ENCODE data around the gene HTD2. TPM values are rescaled to one million over a fixed set of nuclear protein-coding genes. Genes with fewer than 3 reads are reported as not detected.

Gene HTD2
- total RNA-seq, 2 experiments from 2014 or later: 6.3 to 8.5 TPM

- ChIA-PET POLR2A (no interaction called here), CTCF (interaction anchor here (0.6 to 2.8 kb wide), 2 partner anchors 105 to 110 kb away, joined by 3 to 30 read pairs; no protein-coding TSS in a partner anchor)
- Mint-ChIP-seq H3K4me3 (no peak overlapping the region), H3K36me3 (ENCODE audit: low read depth) (no peaks in the 10 kb centered on the region), H3K9me3 (no peaks in the 10 kb centered on the region), H3K4me1 (no peaks in the 10 kb centered on the region), H3K27ac (no peak overlapping the region), H3K27me3 (peaks cover 22% of the 10 kb centered on the region)
- no peak for DNase-seq
Measured at GRCh38 chr3:58299075-58299474, 7.2 kb upstream of the HTD2 start.

GRCh38 chr3:58299839-58300516, 6.3 kb upstream of the HTD2 start:
- no peaks in the 10 kb centered on the region for H3K9me3 Mint-ChIP-seq
- no peak overlapping the region for H3K27ac Mint-ChIP-seq
- ChIA-PET CTCF (interaction anchor here (0.6 to 2.8 kb wide), 3 partner anchors 14 to 111 kb away, joined by 3 to 30 read pairs (median 3); no protein-coding TSS in a partner anchor), POLR2A (no interaction called here)
- peaks cover 22% of the 10 kb centered on the region for H3K27me3 Mint-ChIP-seq
- no peak overlapping the region for H3K4me3 Mint-ChIP-seq
- H3K4me1 Mint-ChIP-seq: peaks cover under 1% of the 10 kb centered on the region
- no peaks in the 10 kb centered on the region for H3K36me3 Mint-ChIP-seq (ENCODE audit: low read depth)
- DNase-seq: no peak

- peak; percentile 47 for DNase-seq
- Mint-ChIP-seq H3K36me3 (ENCODE audit: low read depth) (peaks cover 35% of the 10 kb centered on the region), H3K27me3 (no peaks in the 10 kb centered on the region), H3K27ac (peak overlapping the region; percentile 98), H3K9me3 (no peaks in the 10 kb centered on the region), H3K4me3 (peak overlapping the region; percentile 94), H3K4me1 (peaks cover 37% of the 10 kb centered on the region)
- ChIA-PET POLR2A (interaction anchor here (0.7 to 2.9 kb wide), 8 partner anchors 9 to 751 kb away, joined by 3 to 25 read pairs (median 7); partner anchors contain the start of gene PXK), CTCF (interaction anchor here (0.6 to 4.7 kb wide), 32 partner anchors 9 to 323 kb away, joined by 3 to 50 read pairs (median 13); partner anchors contain the start of genes ABHD6, KCTD6 and PXK)
Measured at GRCh38 chr3:58307639-58308215, 1.4 kb downstream of the HTD2 start.

- DNase-seq: no peak
- POLR2A ChIA-PET: interaction anchor here (1.2 kb wide), 1 partner anchor 103 kb away, joined by 3 read pairs; no protein-coding TSS in a partner anchor
- Mint-ChIP-seq H3K9me3 (no peaks in the 10 kb centered on the region), H3K27ac (peak overlapping the region; percentile 29), H3K27me3 (no peaks in the 10 kb centered on the region), H3K4me3 (no peak overlapping the region), H3K4me1 (peaks cover 37% of the 10 kb centered on the region), H3K36me3 (ENCODE audit: low read depth) (peaks cover 41% of the 10 kb centered on the region)
- CTCF ChIA-PET: interaction anchor here (0.9 to 4.7 kb wide), 10 partner anchors 8 to 322 kb away, joined by 3 to 50 read pairs (median 26); partner anchors contain the start of genes KCTD6 and PXK
Measured at GRCh38 chr3:58308728-58309127, 2.4 kb downstream of the HTD2 start.

- peaks cover 49% of the 10 kb centered on the region for H3K36me3 Mint-ChIP-seq (ENCODE audit: low read depth)
- no peak overlapping the region for H3K27ac Mint-ChIP-seq
- POLR2A ChIA-PET: interaction anchor here (1.1 to 1.2 kb wide), 2 partner anchors 10 to 11 kb away, joined by 4 to 7 read pairs; partner anchors contain the start of genes HTD2 and RPP14
- no peaks in the 10 kb centered on the region for H3K27me3 Mint-ChIP-seq
- CTCF ChIA-PET: interaction anchor here (1.4 to 5.4 kb wide), 3 partner anchors 10 to 98 kb away, joined by 5 to 49 read pairs (median 10); partner anchors contain the start of genes HTD2 and RPP14
- no peak overlapping the region for H3K4me3 Mint-ChIP-seq
- no peaks in the 10 kb centered on the region for H3K9me3 Mint-ChIP-seq
- no peak for DNase-seq
- H3K4me1 Mint-ChIP-seq: no peaks in the 10 kb centered on the region
Measured at GRCh38 chr3:58317811-58318210, 11.5 kb downstream of the HTD2 start.

- Mint-ChIP-seq H3K4me3 (no peak overlapping the region), H3K4me1 (peaks cover 29% of the 10 kb centered on the region), H3K27ac (no peak overlapping the region), H3K9me3 (no peaks in the 10 kb centered on the region), H3K27me3 (no peaks in the 10 kb centered on the region), H3K36me3 (ENCODE audit: low read depth) (peaks cover 25% of the 10 kb centered on the region)
- DNase-seq: no peak
- CTCF ChIA-PET: interaction anchor here (0.6 to 3.3 kb wide), 7 partner anchors 14 to 203 kb away, joined by 3 to 35 read pairs (median 4); partner anchors contain the start of genes HTD2 and RPP14
- POLR2A ChIA-PET: interaction anchor here (0.5 to 1.4 kb wide), 3 partner anchors 15 to 191 kb away, joined by 3 to 4 read pairs (median 3); partner anchors contain the start of genes HTD2 and RPP14
Measured at GRCh38 chr3:58321791-58322190, 15.5 kb downstream of the HTD2 start.

GRCh38 chr3:58322793-58323192, 16.5 kb downstream of the HTD2 start:
- no peak for DNase-seq
- Mint-ChIP-seq H3K27ac (no peak overlapping the region), H3K9me3 (no peaks in the 10 kb centered on the region), H3K36me3 (ENCODE audit: low read depth) (peaks cover 18% of the 10 kb centered on the region), H3K4me3 (no peak overlapping the region), H3K4me1 (peaks cover 29% of the 10 kb centered on the region), H3K27me3 (no peaks in the 10 kb centered on the region)
- ChIA-PET CTCF (interaction anchor here (2.4 to 3.3 kb wide), 3 partner anchors 13 to 93 kb away, joined by 14 to 35 read pairs (median 14); partner anchors contain the start of genes HTD2 and RPP14), POLR2A (interaction anchor here (1.2 kb wide), 1 partner anchor 16 kb away, joined by 4 read pairs; the partner anchor contains the start of genes HTD2 and RPP14)

GRCh38 chr3:58323529-58324390, 17.4 kb downstream of the HTD2 start:
- H3K36me3 Mint-ChIP-seq (ENCODE audit: low read depth): peaks cover 11% of the 10 kb centered on the region
- no peak overlapping the region for H3K4me3 Mint-ChIP-seq
- ChIA-PET POLR2A (interaction anchor here (1.0 to 2.1 kb wide), 2 partner anchors 9 to 17 kb away, joined by 3 to 9 read pairs; partner anchors contain the start of genes HTD2 and RPP14), CTCF (interaction anchor here (1.0 to 3.3 kb wide), 3 partner anchors 11 to 92 kb away, joined by 3 to 35 read pairs (median 6); partner anchors contain the start of genes HTD2 and RPP14)
- peak overlapping the region; percentile 51 for H3K27ac Mint-ChIP-seq
- no peaks in the 10 kb centered on the region for H3K9me3 Mint-ChIP-seq
- H3K4me1 Mint-ChIP-seq: peaks cover 29% of the 10 kb centered on the region
- no peak for DNase-seq
- H3K27me3 Mint-ChIP-seq: no peaks in the 10 kb centered on the region

GRCh38 chr3:58324391-58325390, 18.4 kb downstream of the HTD2 start:
- no peak for DNase-seq
- POLR2A ChIA-PET: interaction anchor here (1.0 to 2.1 kb wide), 4 partner anchors 8 to 147 kb away, joined by 3 to 9 read pairs (median 3); partner anchors contain the start of genes HTD2 and RPP14
- no peak overlapping the region for H3K4me3 Mint-ChIP-seq

GRCh38 chr3:58325525-58325992, 19.2 kb downstream of the HTD2 start:
- POLR2A ChIA-PET: interaction anchor here (1.1 to 2.1 kb wide), 5 partner anchors 11 to 147 kb away, joined by 3 to 9 read pairs (median 3); partner anchors contain the start of genes HTD2 and RPP14
- Mint-ChIP-seq H3K27ac (no peak overlapping the region), H3K36me3 (ENCODE audit: low read depth) (peaks cover 3% of the 10 kb centered on the region), H3K9me3 (no peaks in the 10 kb centered on the region), H3K27me3 (no peaks in the 10 kb centered on the region), H3K4me1 (peaks cover 29% of the 10 kb centered on the region), H3K4me3 (no peak overlapping the region)
- CTCF ChIA-PET: interaction anchor here (1.3 to 3.2 kb wide), 2 partner anchors 19 to 90 kb away, joined by 6 to 22 read pairs; partner anchors contain the start of genes HTD2 and RPP14
- no peak for DNase-seq

More at GRCh38 chr3:58324391-58325390, 18.4 kb downstream of the HTD2 start:
- Mint-ChIP-seq H3K9me3 (no peaks in the 10 kb centered on the region), H3K4me1 (peaks cover 29% of the 10 kb centered on the region), H3K27me3 (no peaks in the 10 kb centered on the region), H3K36me3 (ENCODE audit: low read depth) (peaks cover 5% of the 10 kb centered on the region), H3K27ac (peak overlapping the region; percentile 51)
- CTCF ChIA-PET: interaction anchor here (1.0 to 3.2 kb wide), 3 partner anchors 10 to 91 kb away, joined by 3 to 22 read pairs (median 6); partner anchors contain the start of genes HTD2 and RPP14

All from activated CD4-positive, alpha-beta memory T cell treated with anti-CD3 and anti-CD28 coated beads, Interleukin-2, amount 10 ng/mL, durations not matched to agents 7 days and 5 days (primary cell).